HL-60 (cell line): Measurements from ENCODE around the gene PCDHB3.
"Not testable (repeated sequence)": the region's sequence is repeated elsewhere in the genome, so short reads cannot be mapped to it uniquely, and the experiment has no call there.

Experiments
- DNase-seq, 2 experiments: peaks; one replicate each; pipeline ENCODE4 v3.0.0-alpha.2; 2010 to 2020; ENCODE audit warnings: low read depth in 1 of 2, low spot score in 1 of 2
- H3K27ac ChIP-seq: fragments of 250-450 bp; sonication (Bioruptor Pico); replicated peaks from 2 replicates; pipeline ENCODE4 v1.5.1; 2020; ENCODE audit warnings: mild to moderate bottlenecking, moderate library complexity
- H3K27me3 ChIP-seq: fragments of 250-450 bp; sonication (Bioruptor Pico); 2 replicates; pipeline ENCODE4 v1.5.1; 2021; ENCODE audit warnings: mild to moderate bottlenecking, moderate library complexity; ENCODE audit not compliant: insufficient read depth, poor library complexity, severe bottlenecking
- H3K4me3 ChIP-seq: replicated peaks from 2 replicates; pipeline ENCODE4 v1.5.1; 2011; ENCODE audit warnings: mild to moderate bottlenecking, control low read depth, low read length; ENCODE audit not compliant: insufficient read depth
- CTCF ChIP-seq: IDR thresholded peaks from one replicate; pipeline ENCODE4 v1.5.1; 2011; ENCODE audit warnings: low read length, control low read depth, inconsistent platforms; ENCODE audit not compliant: insufficient read depth
- GABPA ChIP-seq: IDR thresholded peaks from 2 replicates; pipeline ENCODE4 v1.6.1; 2012; ENCODE audit warnings: low read depth
- POLR2AphosphoS5 ChIP-seq: IDR thresholded peaks from 2 replicates; pipeline ENCODE4 v1.6.1; 2012; ENCODE audit warnings: low read depth
- REST ChIP-seq: IDR thresholded peaks from 2 replicates; pipeline ENCODE4 v1.6.1; 2012; ENCODE audit warnings: low read depth; ENCODE audit not compliant: insufficient replicate concordance
- SPI1 ChIP-seq: IDR thresholded peaks from 2 replicates; pipeline ENCODE4 v1.6.1; 2012; ENCODE audit warnings: low read depth, mild to moderate bottlenecking, borderline replicate concordance

The PCDHB3 gene

GRCh38 chr5:141119250-141119649 is 19.0 kb downstream of the PCDHB3 start:
- TF ChIP-seq CTCF: no peak
- no peak for TF ChIP-seq POLR2AphosphoS5
- no peak for TF ChIP-seq REST
- no peak for TF ChIP-seq SPI1
- no peak for TF ChIP-seq GABPA
- no peak for DNase-seq
- Histone ChIP-seq H3K4me3 (no peak overlapping the region), H3K27me3 (no peaks in the 10 kb centered on the region), H3K27ac (no peak overlapping the region)

GRCh38 chr5:141121563-141121962 is 21.3 kb downstream of the PCDHB3 start, which contains the start of gene PCDHB4:
PCDHB4 (plus strand) TSS chr5:141121818; CDS start chr5:141121999, 181 bp downstream.
- no peak for DNase-seq
- H3K27ac ChIP-seq: no peak within 1 kb of the TSS
- no peaks in the 10 kb centered on the region for H3K27me3 ChIP-seq
- no peak within 1 kb of the TSS for H3K4me3 ChIP-seq
- TF ChIP-seq SPI1 (no peak), REST (no peak), CTCF (no peak), POLR2AphosphoS5 (no peak), GABPA (no peak)

GRCh38 chr5:141121985-141122384 is 21.7 kb downstream of the PCDHB3 start:
- H3K27ac ChIP-seq: no peak overlapping the region
- no peaks in the 10 kb centered on the region for H3K27me3 ChIP-seq
- H3K4me3 ChIP-seq: no peak overlapping the region
- no peak for DNase-seq
- TF ChIP-seq CTCF (no peak), POLR2AphosphoS5 (no peak), SPI1 (no peak), REST (no peak), GABPA (no peak)

GRCh38 chr5:141123396-141124135 is 23.3 kb downstream of the PCDHB3 start:
- H3K27me3 ChIP-seq, H3K27ac ChIP-seq, H3K4me3 ChIP-seq, DNase-seq: not testable (repeated sequence)
